Measurements from ENCODE around the gene SPOCK1.

Gene SPOCK1

DNA sequence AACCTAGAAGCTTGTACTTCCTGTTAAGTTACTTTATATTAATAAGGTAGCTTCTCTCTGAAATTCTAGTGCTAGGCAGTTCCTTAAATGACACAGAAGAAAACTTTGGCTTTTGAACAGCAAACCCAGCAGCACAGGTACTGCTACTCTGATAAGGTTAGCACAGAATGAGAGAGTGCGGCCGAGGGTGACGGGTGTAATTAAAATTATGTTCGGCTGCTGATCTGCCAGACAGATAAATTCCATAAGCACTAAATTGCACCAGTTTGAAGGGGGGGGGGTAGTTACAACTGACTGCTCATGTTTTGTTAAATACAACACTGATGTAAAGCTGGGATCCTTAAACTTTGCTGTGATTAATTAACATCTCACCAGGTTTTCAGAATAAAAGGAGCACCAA lies 475.1 kb downstream of the SPOCK1 start:
- ATAC-seq (ENCODE audit: low read depth) = no peak
- TF ChIP-seq, protein P1, sequence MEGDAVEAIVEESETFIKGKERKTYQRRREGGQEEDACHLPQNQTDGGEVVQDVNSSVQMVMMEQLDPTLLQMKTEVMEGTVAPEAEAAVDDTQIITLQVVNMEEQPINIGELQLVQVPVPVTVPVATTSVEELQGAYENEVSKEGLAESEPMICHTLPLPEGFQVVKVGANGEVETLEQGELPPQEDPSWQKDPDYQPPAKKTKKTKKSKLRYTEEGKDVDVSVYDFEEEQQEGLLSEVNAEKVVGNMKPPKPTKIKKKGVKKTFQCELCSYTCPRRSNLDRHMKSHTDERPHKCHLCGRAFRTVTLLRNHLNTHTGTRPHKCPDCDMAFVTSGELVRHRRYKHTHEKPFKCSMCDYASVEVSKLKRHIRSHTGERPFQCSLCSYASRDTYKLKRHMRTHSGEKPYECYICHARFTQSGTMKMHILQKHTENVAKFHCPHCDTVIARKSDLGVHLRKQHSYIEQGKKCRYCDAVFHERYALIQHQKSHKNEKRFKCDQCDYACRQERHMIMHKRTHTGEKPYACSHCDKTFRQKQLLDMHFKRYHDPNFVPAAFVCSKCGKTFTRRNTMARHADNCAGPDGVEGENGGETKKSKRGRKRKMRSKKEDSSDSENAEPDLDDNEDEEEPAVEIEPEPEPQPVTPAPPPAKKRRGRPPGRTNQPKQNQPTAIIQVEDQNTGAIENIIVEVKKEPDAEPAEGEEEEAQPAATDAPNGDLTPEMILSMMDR (IDR thresholded peaks at IDR 0.05; ENCODE audit: poor library complexity, severe bottlenecking) = no peak
- Histone ChIP-seq H3K4me1 (ENCODE audit: insufficient read depth, poor library complexity, severe bottlenecking) (no peaks in the 10 kb centered on the region), H3K27ac (ENCODE audit: poor library complexity, severe bottlenecking) (no peak overlapping the region), H3K27me3 (ENCODE audit: insufficient read depth, poor library complexity, severe bottlenecking) (peaks cover 12% of the 10 kb centered on the region), H3K36me3 (ENCODE audit: low read depth) (no peaks in the 10 kb centered on the region), H3K9me3 (ENCODE audit: severe bottlenecking) (no peaks in the 10 kb centered on the region), H3K4me3 (ENCODE audit: severe bottlenecking) (no peak overlapping the region)
- DNase-seq (ENCODE audit: low spot score) = no peak

DNA sequence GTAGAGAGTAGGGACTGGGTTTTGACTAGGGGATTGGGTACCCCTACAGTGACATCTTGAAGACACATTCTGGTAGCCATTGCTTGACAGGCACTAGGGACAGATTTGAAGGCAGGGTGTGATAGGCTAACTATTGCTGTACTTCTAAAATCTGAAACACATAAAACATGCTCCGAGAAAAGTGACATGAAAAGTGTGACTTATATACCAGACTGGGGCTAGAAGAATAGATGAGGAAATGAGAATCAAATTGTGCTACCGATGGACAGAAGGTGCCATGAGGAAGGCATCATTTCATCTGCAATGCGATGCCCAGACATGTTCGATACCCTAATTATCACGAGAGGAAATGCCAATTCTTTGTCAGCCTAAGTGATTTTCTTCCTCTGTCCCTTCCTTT lies 475.8 kb downstream of the SPOCK1 start:
- H3K36me3 ChIP-seq (ENCODE audit: low read depth) = no peaks in the 10 kb centered on the region
- no peaks in the 10 kb centered on the region for H3K4me1 ChIP-seq (ENCODE audit: insufficient read depth, poor library complexity, severe bottlenecking)
- no peak for DNase-seq (ENCODE audit: low spot score)
- no peak overlapping the region for H3K4me3 ChIP-seq (ENCODE audit: severe bottlenecking)
- TF ChIP-seq, protein P1 (IDR thresholded peaks at IDR 0.05; ENCODE audit: poor library complexity, severe bottlenecking) = no peak
- no peaks in the 10 kb centered on the region for H3K9me3 ChIP-seq (ENCODE audit: severe bottlenecking)
- no peak overlapping the region for H3K27ac ChIP-seq (ENCODE audit: poor library complexity, severe bottlenecking)
- peaks cover 16% of the 10 kb centered on the region for H3K27me3 ChIP-seq (ENCODE audit: insufficient read depth, poor library complexity, severe bottlenecking)
- no peak for ATAC-seq (ENCODE audit: low read depth)

DNA sequence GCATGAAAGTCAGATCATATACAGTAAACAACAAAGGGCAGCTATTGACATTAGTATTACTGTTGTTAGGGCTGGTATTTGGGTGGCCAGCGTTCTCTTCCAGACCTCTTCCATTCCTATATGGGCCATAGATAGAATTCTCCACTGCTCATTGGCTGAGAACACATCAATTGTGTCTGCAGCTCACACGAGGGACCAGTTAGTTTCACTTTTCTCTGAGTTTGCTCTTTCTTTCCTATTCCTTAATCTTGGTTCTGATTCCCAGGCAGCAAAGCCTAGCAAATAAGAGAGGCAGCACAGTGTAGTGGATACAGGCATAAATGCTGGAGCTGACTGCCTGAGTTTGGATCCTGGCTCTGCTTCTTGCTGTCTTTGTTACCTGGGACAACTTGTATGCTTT lies 476.4 kb downstream of the SPOCK1 start:
- TF ChIP-seq, protein P1 (IDR thresholded peaks at IDR 0.05; ENCODE audit: poor library complexity, severe bottlenecking) = no peak
- no peak overlapping the region for H3K4me3 ChIP-seq (ENCODE audit: severe bottlenecking)
- no peaks in the 10 kb centered on the region for H3K4me1 ChIP-seq (ENCODE audit: insufficient read depth, poor library complexity, severe bottlenecking)
- peaks cover 16% of the 10 kb centered on the region for H3K27me3 ChIP-seq (ENCODE audit: insufficient read depth, poor library complexity, severe bottlenecking)
- DNase-seq (ENCODE audit: low spot score) (no peak), ATAC-seq (ENCODE audit: low read depth) (no peak)
- H3K36me3 ChIP-seq (ENCODE audit: low read depth) = no peaks in the 10 kb centered on the region
- H3K27ac ChIP-seq (ENCODE audit: poor library complexity, severe bottlenecking) = no peak overlapping the region
- H3K9me3 ChIP-seq (ENCODE audit: severe bottlenecking) = no peaks in the 10 kb centered on the region

DNA sequence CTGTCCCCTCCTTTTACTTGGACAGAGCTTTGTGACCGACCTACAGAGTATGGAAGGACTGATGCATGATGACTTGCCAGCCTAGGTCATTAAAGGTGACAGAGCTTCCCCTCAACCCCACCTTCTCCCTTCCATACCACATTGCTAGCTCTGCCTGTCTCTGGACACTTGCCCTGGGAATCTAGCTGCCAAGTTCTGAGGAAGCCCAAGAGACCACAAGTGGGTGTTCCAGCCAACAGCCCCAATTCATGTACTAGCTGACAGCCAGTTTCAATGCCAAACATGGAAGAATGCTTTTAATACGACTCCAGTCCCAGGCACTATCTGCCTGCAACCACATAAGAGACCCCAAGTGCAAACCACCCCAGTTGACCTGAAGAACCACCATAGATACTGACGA lies 477.1 kb downstream of the SPOCK1 start:
- H3K4me3 ChIP-seq (ENCODE audit: severe bottlenecking) = no peak overlapping the region
- TF ChIP-seq, protein P1 (IDR thresholded peaks at IDR 0.05; ENCODE audit: poor library complexity, severe bottlenecking) = no peak
- no peak overlapping the region for H3K27ac ChIP-seq (ENCODE audit: poor library complexity, severe bottlenecking)
- H3K9me3 ChIP-seq (ENCODE audit: severe bottlenecking) = no peaks in the 10 kb centered on the region
- H3K4me1 ChIP-seq (ENCODE audit: insufficient read depth, poor library complexity, severe bottlenecking) = no peaks in the 10 kb centered on the region
- DNase-seq (ENCODE audit: low spot score) (no peak), ATAC-seq (ENCODE audit: low read depth) (no peak)
- peaks cover 16% of the 10 kb centered on the region for H3K27me3 ChIP-seq (ENCODE audit: insufficient read depth, poor library complexity, severe bottlenecking)
- no peaks in the 10 kb centered on the region for H3K36me3 ChIP-seq (ENCODE audit: low read depth)

DNA sequence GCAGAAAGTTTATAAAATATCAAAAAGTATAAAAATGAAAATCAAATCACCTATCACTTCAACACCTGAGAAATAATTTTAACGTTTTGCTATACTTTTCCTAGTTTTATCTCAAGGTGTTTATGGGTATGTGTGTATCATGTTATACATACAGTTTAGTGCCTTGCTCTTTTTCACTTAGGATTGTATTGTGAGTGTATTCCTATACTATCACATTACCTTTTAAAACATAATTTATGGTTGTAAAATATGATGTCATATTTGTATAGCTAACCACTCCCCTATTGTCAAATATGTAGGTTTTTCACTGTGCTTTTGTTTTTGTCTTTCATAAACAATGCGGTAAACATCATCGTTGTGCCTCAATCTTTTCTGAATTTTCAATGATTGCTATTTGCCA lies 479.9 kb downstream of the SPOCK1 start:
- H3K36me3 ChIP-seq (ENCODE audit: low read depth) = no peaks in the 10 kb centered on the region
- H3K4me1 ChIP-seq (ENCODE audit: insufficient read depth, poor library complexity, severe bottlenecking) = no peaks in the 10 kb centered on the region
- TF ChIP-seq, protein P1 (IDR thresholded peaks at IDR 0.05; ENCODE audit: poor library complexity, severe bottlenecking) = no peak
- DNase-seq (ENCODE audit: low spot score) (no peak), ATAC-seq (ENCODE audit: low read depth) (no peak)
- H3K9me3 ChIP-seq (ENCODE audit: severe bottlenecking) = no peaks in the 10 kb centered on the region
- peaks cover 16% of the 10 kb centered on the region for H3K27me3 ChIP-seq (ENCODE audit: insufficient read depth, poor library complexity, severe bottlenecking)
- H3K4me3 ChIP-seq (ENCODE audit: severe bottlenecking) = no peak overlapping the region
- H3K27ac ChIP-seq (ENCODE audit: poor library complexity, severe bottlenecking) = no peak overlapping the region
